ENCODE results near the gene BEND3.
"Not testable (repeated sequence)": the region's sequence is repeated elsewhere in the genome, so short reads cannot be mapped to it uniquely, and the experiment has no call there.

The BEND3 gene

GRCh38 chr6:107101686-107102413 is 13.5 kb downstream of the BEND3 start:
- Histone ChIP-seq H3K23ac (ENCODE audit: low read length in 2 of 2) (no peak overlapping the region), H3K9ac (ENCODE audit: low read length) (no peak overlapping the region), H2AK5ac (ENCODE audit: low read length, severe bottlenecking) (no peak overlapping the region), H3K4me3 (ENCODE audit: insufficient read depth in 1 of 2, low read depth in 1 of 2, low read length in 2 of 2) (no peak overlapping the region), H3K18ac (ENCODE audit: low read depth in 1 of 2, low read length in 2 of 2) (no peak overlapping the region), H3K27ac (ENCODE audit: low read length, poor library complexity, severe bottlenecking) (no peak overlapping the region), H3K36me3 (ENCODE audit: control insufficient read depth in 1 of 2, insufficient read depth in 2 of 2, low read depth in 1 of 2, low read length in 2 of 2) (no peaks in the 10 kb centered on the region), H3K4me1 (ENCODE audit: control insufficient read depth, insufficient read depth, low read depth, low read length) (peaks cover 8% of the 10 kb centered on the region), H3K4ac (ENCODE audit: low read depth in 1 of 2, low read length in 2 of 2) (no peak overlapping the region), H3K9me3 (ENCODE audit: control insufficient read depth, low read length) (no peaks in the 10 kb centered on the region), H3K14ac (ENCODE audit: low read length in 2 of 2) (no peak overlapping the region), H3K79me1 (replicated peaks; ENCODE audit: low read length, poor library complexity, severe bottlenecking) (peaks cover 24% of the 10 kb centered on the region), H2BK5ac (ENCODE audit: low read depth, low read length, poor library complexity, severe bottlenecking) (no peak overlapping the region), H2AFZ (ENCODE audit: low read depth, low read length) (no peak overlapping the region), H2BK12ac (ENCODE audit: low read length in 2 of 2) (no peak overlapping the region), H4K8ac (ENCODE audit: low read length) (no peak overlapping the region), H2BK15ac (ENCODE audit: low read depth, poor library complexity, severe bottlenecking) (no peak overlapping the region), H2BK120ac (ENCODE audit: low read depth, low read length) (no peak overlapping the region), H3K27me3 (ENCODE audit: control insufficient read depth in 1 of 2, insufficient read depth in 1 of 2, low read length in 2 of 2) (no peaks in the 10 kb centered on the region), H4K91ac (ENCODE audit: low read length) (no peak overlapping the region), H3K4me2 (ENCODE audit: low read length, poor library complexity, severe bottlenecking) (no peak overlapping the region)
- no peak for DNase-seq
- 92% methylated on average over 8 of the region's 9 CpGs for WGBS

DNA sequence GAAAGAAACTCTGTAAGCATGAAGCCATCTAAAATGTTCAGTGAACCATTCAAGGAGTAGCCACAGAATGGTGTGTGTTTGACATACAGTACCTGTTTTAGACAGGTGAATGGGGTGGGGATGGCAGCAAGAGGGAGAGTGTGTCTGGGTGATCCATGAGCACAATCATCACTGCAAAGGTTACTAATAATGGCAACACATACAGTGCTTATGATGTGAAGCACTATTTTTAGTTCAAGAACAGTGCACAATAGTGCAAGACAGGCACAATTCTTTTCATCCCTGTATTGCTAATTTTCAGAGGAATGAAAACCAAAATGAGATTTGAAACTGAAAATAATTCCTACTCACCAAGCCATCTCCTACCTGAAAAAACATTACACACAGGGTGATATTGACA is 14.1 kb downstream of the BEND3 start:
- Histone ChIP-seq H3K27ac (ENCODE audit: low read length, poor library complexity, severe bottlenecking) (no peak overlapping the region), H2AK5ac (ENCODE audit: low read length, severe bottlenecking) (no peak overlapping the region), H3K4me1 (ENCODE audit: control insufficient read depth, insufficient read depth, low read depth, low read length) (peaks cover 9% of the 10 kb centered on the region), H2AFZ (ENCODE audit: low read depth, low read length) (no peak overlapping the region), H3K4me3 (ENCODE audit: insufficient read depth in 1 of 2, low read depth in 1 of 2, low read length in 2 of 2) (no peak overlapping the region), H3K9ac (ENCODE audit: low read length) (no peak overlapping the region), H3K4ac (ENCODE audit: low read depth in 1 of 2, low read length in 2 of 2) (no peak overlapping the region), H4K8ac (ENCODE audit: low read length) (no peak overlapping the region), H3K4me2 (ENCODE audit: low read length, poor library complexity, severe bottlenecking) (no peak overlapping the region), H2BK120ac (ENCODE audit: low read depth, low read length) (no peak overlapping the region), H2BK15ac (ENCODE audit: low read depth, poor library complexity, severe bottlenecking) (no peak overlapping the region), H2BK12ac (ENCODE audit: low read length in 2 of 2) (no peak overlapping the region), H3K27me3 (ENCODE audit: control insufficient read depth in 1 of 2, insufficient read depth in 1 of 2, low read length in 2 of 2) (no peaks in the 10 kb centered on the region), H3K36me3 (ENCODE audit: control insufficient read depth in 1 of 2, insufficient read depth in 2 of 2, low read depth in 1 of 2, low read length in 2 of 2) (no peaks in the 10 kb centered on the region), H3K9me3 (ENCODE audit: control insufficient read depth, low read length) (no peaks in the 10 kb centered on the region), H2BK5ac (ENCODE audit: low read depth, low read length, poor library complexity, severe bottlenecking) (no peak overlapping the region), H4K91ac (ENCODE audit: low read length) (no peak overlapping the region), H3K14ac (ENCODE audit: low read length in 2 of 2) (no peak overlapping the region), H3K79me1 (replicated peaks; ENCODE audit: low read length, poor library complexity, severe bottlenecking) (peaks cover 22% of the 10 kb centered on the region), H3K18ac (ENCODE audit: low read depth in 1 of 2, low read length in 2 of 2) (no peak overlapping the region), H3K23ac (ENCODE audit: low read length in 2 of 2) (no peak overlapping the region)
- no peak for DNase-seq

DNA sequence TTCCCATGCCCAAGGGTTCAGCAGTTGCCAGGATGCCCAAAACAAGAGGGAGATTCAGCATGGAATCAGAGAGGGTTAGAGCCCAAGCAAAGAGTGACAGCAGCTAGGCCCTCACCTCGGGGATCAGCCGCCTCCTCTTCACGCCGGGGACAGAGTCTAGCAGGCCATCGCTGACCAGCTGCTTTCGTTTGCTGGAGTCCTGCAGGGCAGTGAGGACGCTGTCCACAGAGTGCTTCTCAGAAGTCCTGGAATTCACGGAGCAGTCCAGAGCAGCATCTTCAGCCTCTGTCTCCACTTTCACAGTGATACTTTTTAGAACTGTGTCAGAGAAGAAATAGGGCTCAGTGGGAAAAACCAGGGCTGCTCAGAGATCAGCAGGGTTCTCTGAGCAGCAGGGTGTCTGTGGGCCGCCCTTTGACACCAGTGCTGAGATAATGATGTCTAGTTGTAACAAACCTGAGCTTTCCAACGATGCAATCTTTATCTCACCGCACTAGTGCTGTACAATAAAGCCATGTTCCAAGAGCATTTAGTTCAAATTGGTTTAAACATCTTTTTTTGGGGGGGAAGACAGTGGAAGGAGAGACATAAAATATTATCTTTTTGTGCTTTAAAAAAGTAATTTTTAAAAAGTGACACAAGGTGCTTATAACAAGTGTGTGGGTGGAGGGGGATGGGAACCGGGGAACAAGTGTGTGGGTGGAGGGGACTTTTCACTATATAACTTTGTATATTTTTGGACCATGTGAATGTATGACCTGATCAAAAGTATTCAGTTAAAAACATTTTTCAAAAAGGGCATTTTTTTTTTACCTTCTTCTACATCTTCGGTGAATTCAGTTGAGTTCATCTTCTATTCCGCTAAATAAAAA is 16.6 kb downstream of the BEND3 start:
- H3K4me1 ChIP-seq (ENCODE audit: control insufficient read depth, insufficient read depth, low read depth, low read length), result peaks cover 7% of the 10 kb centered on the region
- H3K27ac ChIP-seq (ENCODE audit: low read length, poor library complexity, severe bottlenecking), result no peak overlapping the region
- DNase-seq, result no peak
- no peak overlapping the region for H3K9ac ChIP-seq (ENCODE audit: low read length)
- no peak overlapping the region for H2AFZ ChIP-seq (ENCODE audit: low read depth, low read length)
- no peak overlapping the region for H3K23ac ChIP-seq (ENCODE audit: low read length in 2 of 2)
- WGBS, result 95% methylated on average over 12 of the region's 14 CpGs
- no peak overlapping the region for H3K4me2 ChIP-seq (ENCODE audit: low read length, poor library complexity, severe bottlenecking)
- no peak overlapping the region for H2BK120ac ChIP-seq (ENCODE audit: low read depth, low read length)
- H3K18ac ChIP-seq (ENCODE audit: low read depth in 1 of 2, low read length in 2 of 2), result no peak overlapping the region
- H4K91ac ChIP-seq (ENCODE audit: low read length), result peak overlapping the region; percentile 30
- peaks cover 15% of the 10 kb centered on the region for H3K79me1 ChIP-seq (replicated peaks; ENCODE audit: low read length, poor library complexity, severe bottlenecking)
- no peak overlapping the region for H4K8ac ChIP-seq (ENCODE audit: low read length)
- no peak overlapping the region for H3K4ac ChIP-seq (ENCODE audit: low read depth in 1 of 2, low read length in 2 of 2)
- H3K4me3 ChIP-seq (ENCODE audit: insufficient read depth in 1 of 2, low read depth in 1 of 2, low read length in 2 of 2), result no peak overlapping the region
- no peak overlapping the region for H2BK12ac ChIP-seq (ENCODE audit: low read length in 2 of 2)
- no peak overlapping the region for H2BK5ac ChIP-seq (ENCODE audit: low read depth, low read length, poor library complexity, severe bottlenecking)
- no peak overlapping the region for H3K14ac ChIP-seq (ENCODE audit: low read length in 2 of 2)
- H2AK5ac ChIP-seq (ENCODE audit: low read length, severe bottlenecking), result no peak overlapping the region
- H3K27me3 ChIP-seq (ENCODE audit: control insufficient read depth in 1 of 2, insufficient read depth in 1 of 2, low read length in 2 of 2), result no peaks in the 10 kb centered on the region
- no peaks in the 10 kb centered on the region for H3K36me3 ChIP-seq (ENCODE audit: control insufficient read depth in 1 of 2, insufficient read depth in 2 of 2, low read depth in 1 of 2, low read length in 2 of 2)
- no peak overlapping the region for H2BK15ac ChIP-seq (ENCODE audit: low read depth, poor library complexity, severe bottlenecking)
- no peaks in the 10 kb centered on the region for H3K9me3 ChIP-seq (ENCODE audit: control insufficient read depth, low read length)

DNA sequence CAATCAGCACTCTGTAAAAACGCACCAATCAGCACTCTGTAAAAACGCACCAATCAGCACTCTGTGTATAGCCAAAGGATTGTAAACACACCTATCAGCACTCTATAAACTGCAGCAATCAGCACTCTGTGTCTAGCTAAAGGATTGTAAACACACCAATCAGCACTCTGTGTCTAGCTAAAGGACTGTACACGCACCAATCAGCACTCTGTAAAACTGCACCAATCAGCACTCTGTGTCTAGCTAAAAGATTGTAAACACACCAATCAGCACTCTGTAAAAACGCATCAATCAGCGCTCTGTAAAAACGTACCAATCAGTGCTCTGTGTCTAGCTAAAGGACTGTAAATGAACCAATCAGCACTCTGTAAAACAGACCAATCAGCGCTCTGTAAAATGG is 30.9 kb downstream of the BEND3 start:
- not testable (repeated sequence) for H2AK5ac ChIP-seq (ENCODE audit: low read length, severe bottlenecking); H3K14ac ChIP-seq (ENCODE audit: low read length in 2 of 2); H3K18ac ChIP-seq (ENCODE audit: low read depth in 1 of 2, low read length in 2 of 2); H3K9me3 ChIP-seq (ENCODE audit: control insufficient read depth, low read length); H3K23ac ChIP-seq (ENCODE audit: low read length in 2 of 2); H2BK15ac ChIP-seq (ENCODE audit: low read depth, poor library complexity, severe bottlenecking); DNase-seq; H3K27me3 ChIP-seq (ENCODE audit: control insufficient read depth in 1 of 2, insufficient read depth in 1 of 2, low read length in 2 of 2); H3K4ac ChIP-seq (ENCODE audit: low read depth in 1 of 2, low read length in 2 of 2); H3K79me1 ChIP-seq (replicated peaks; ENCODE audit: low read length, poor library complexity, severe bottlenecking); H3K4me2 ChIP-seq (ENCODE audit: low read length, poor library complexity, severe bottlenecking); H3K4me1 ChIP-seq (ENCODE audit: control insufficient read depth, insufficient read depth, low read depth, low read length); H2BK5ac ChIP-seq (ENCODE audit: low read depth, low read length, poor library complexity, severe bottlenecking); H3K4me3 ChIP-seq (ENCODE audit: insufficient read depth in 1 of 2, low read depth in 1 of 2, low read length in 2 of 2); H2BK120ac ChIP-seq (ENCODE audit: low read depth, low read length); H3K9ac ChIP-seq (ENCODE audit: low read length); H3K27ac ChIP-seq (ENCODE audit: low read length, poor library complexity, severe bottlenecking); H4K8ac ChIP-seq (ENCODE audit: low read length); H2AFZ ChIP-seq (ENCODE audit: low read depth, low read length); H4K91ac ChIP-seq (ENCODE audit: low read length); H2BK12ac ChIP-seq (ENCODE audit: low read length in 2 of 2); H3K36me3 ChIP-seq (ENCODE audit: control insufficient read depth in 1 of 2, insufficient read depth in 2 of 2, low read depth in 1 of 2, low read length in 2 of 2)
- WGBS, result 97% methylated on average over 7 of the region's 7 CpGs
